ENCODE data around the gene SLC43A1.

The SLC43A1 gene

GRCh38 chr11:57479021-57479663, 36.4 kb downstream of the SLC43A1 start:
- TF ChIP-seq, protein P1, sequence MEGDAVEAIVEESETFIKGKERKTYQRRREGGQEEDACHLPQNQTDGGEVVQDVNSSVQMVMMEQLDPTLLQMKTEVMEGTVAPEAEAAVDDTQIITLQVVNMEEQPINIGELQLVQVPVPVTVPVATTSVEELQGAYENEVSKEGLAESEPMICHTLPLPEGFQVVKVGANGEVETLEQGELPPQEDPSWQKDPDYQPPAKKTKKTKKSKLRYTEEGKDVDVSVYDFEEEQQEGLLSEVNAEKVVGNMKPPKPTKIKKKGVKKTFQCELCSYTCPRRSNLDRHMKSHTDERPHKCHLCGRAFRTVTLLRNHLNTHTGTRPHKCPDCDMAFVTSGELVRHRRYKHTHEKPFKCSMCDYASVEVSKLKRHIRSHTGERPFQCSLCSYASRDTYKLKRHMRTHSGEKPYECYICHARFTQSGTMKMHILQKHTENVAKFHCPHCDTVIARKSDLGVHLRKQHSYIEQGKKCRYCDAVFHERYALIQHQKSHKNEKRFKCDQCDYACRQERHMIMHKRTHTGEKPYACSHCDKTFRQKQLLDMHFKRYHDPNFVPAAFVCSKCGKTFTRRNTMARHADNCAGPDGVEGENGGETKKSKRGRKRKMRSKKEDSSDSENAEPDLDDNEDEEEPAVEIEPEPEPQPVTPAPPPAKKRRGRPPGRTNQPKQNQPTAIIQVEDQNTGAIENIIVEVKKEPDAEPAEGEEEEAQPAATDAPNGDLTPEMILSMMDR (conservative IDR thresholded peaks at IDR 0.05; ENCODE audit: low read depth): no peak
- H3K27ac ChIP-seq: no peak overlapping the region
- ChIA-PET CTCF (interaction anchor here (1.1 to 1.8 kb wide), 3 partner anchors 14 to 131 kb away, joined by 3 to 13 read pairs (median 3); no protein-coding TSS in a partner anchor), POLR2A (ENCODE audit: low non-redundant PET) (no interaction called here)
- no peak for DNase-seq (ENCODE audit: low spot score)

- 0 out of 2 replicates have a peak overlapping the region, but pooled peaks have one; percentile 3 for H3K27ac ChIP-seq
- TF ChIP-seq, protein P1 (conservative IDR thresholded peaks at IDR 0.05; ENCODE audit: low read depth): no peak
- ChIA-PET CTCF (interaction anchor here (0.6 to 1.8 kb wide), 8 partner anchors 14 to 166 kb away, joined by 3 to 13 read pairs (median 3); no protein-coding TSS in a partner anchor), POLR2A (ENCODE audit: low non-redundant PET) (no interaction called here)
- no peak for DNase-seq (ENCODE audit: low spot score)
Observed at GRCh38 chr11:57477507-57478189, 37.9 kb downstream of the SLC43A1 start.

DNA sequence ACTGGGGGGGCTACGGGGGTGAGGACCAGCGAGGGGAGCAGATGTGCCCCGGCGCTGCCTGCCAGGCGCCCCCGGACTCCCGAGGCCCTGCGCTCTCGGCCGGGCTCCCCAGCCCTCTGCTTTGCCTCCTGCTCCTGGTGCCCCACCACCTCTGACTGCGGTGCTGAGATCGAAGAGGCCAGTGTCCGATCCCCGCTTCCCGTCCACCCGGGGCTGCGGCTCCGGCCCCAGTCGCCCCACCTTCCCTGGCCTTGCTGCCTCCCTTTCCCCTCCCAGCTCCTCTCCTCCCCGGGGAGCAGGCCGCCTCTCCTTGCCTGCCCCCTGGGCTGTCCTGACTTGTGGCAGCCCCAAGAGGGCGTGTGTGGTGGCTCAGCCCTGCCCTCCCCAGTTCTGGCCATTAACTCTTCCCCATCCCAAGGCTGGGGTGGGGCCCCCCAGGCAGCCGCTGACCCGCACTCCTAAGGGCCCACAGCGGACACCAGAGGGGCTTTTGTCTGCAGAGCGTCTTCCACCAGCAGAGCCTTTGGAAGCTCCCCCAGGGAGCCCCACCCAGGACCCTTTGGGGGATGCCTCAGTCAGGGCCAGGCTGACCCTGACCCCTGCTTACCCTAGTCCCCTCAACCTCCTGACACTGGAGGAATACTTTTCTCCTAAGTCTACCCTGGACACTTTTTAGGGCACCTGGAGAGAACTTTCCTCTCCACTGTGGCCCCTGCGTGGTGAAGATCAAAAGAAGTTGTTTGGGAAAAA, 38.6 kb downstream of the SLC43A1 start:
- POLR2A ChIA-PET (ENCODE audit: low non-redundant PET): no interaction called here
- TF ChIP-seq, protein P1 (conservative IDR thresholded peaks at IDR 0.05; ENCODE audit: low read depth): peak; percentile 46

DNA sequence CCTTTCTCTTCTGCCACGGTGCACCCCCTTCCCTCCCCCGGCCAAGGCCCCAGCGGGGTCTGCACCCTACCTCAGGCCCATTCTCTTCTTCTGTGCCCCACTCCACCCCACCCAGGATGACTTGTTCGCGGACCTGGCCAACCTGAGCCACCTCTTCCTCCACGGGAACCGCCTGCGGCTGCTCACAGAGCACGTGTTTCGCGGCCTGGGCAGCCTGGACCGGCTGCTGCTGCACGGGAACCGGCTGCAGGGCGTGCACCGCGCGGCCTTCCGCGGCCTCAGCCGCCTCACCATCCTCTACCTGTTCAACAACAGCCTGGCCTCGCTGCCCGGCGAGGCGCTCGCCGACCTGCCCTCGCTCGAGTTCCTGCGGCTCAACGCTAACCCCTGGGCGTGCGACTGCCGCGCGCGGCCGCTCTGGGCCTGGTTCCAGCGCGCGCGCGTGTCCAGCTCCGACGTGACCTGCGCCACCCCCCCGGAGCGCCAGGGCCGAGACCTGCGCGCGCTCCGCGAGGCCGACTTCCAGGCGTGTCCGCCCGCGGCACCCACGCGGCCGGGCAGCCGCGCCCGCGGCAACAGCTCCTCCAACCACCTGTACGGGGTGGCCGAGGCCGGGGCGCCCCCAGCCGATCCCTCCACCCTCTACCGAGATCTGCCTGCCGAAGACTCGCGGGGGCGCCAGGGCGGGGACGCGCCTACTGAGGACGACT, 39.3 kb downstream of the SLC43A1 start:
- POLR2A ChIA-PET (ENCODE audit: low non-redundant PET): no interaction called here
- no peak for DNase-seq (ENCODE audit: low spot score)
- CTCF ChIA-PET: interaction anchor here (0.6 to 1.4 kb wide), 7 partner anchors 9 to 1794 kb away, joined by 3 to 11 read pairs (median 4); no protein-coding TSS in a partner anchor

More for the DNA sequence above, 38.6 kb downstream of the SLC43A1 start:
- H3K27ac ChIP-seq: no peak overlapping the region
- DNase-seq (ENCODE audit: low spot score): peak; percentile 63
- CTCF ChIA-PET: interaction anchor here (0.6 to 1.4 kb wide), 9 partner anchors 9 to 1795 kb away, joined by 3 to 11 read pairs (median 3); no protein-coding TSS in a partner anchor

GRCh38 chr11:57475671-57476046, 39.8 kb downstream of the SLC43A1 start:
- no peak overlapping the region for H3K27ac ChIP-seq
- DNase-seq (ENCODE audit: low spot score): no peak
- ChIA-PET POLR2A (ENCODE audit: low non-redundant PET) (no interaction called here), CTCF (interaction anchor here (1.2 kb wide), 1 partner anchor 21 kb away, joined by 5 read pairs; no protein-coding TSS in a partner anchor)
- TF ChIP-seq, protein P1 (conservative IDR thresholded peaks at IDR 0.05; ENCODE audit: low read depth): no peak

More for the DNA sequence above, 39.3 kb downstream of the SLC43A1 start:
- H3K27ac ChIP-seq: no peak overlapping the region
- TF ChIP-seq, protein P1 (conservative IDR thresholded peaks at IDR 0.05; ENCODE audit: low read depth): no peak

Data from RWPE1 (cell line).